IMR-90 (cell line): ENCODE results near the gene LRRC61. TPM values are rescaled to one million over a fixed set of nuclear protein-coding genes. Genes with fewer than 3 reads are reported as not detected.
"Not testable (repeated sequence)": the region's sequence is repeated elsewhere in the genome, so short reads cannot be mapped to it uniquely, and the experiment has no call there.

Source experiments
- ATAC-seq: fragments of 200-7000 bp; cut with Tn5 transposase; 2 replicates; pipeline ENCODE4 v1.9.1; 2020; ENCODE audit warnings: low read depth, mild to moderate bottlenecking, moderate library complexity
- BruUV-seq: library from RNA; stranded (reverse); fragments of 400-500 nt; replicated peaks from 2 replicates; lab custom pipeline; 2021; lab: Mats Ljungman, UMichigan
- CTCF ChIA-PET: fragments of 300-600 bp; formaldehyde crosslinking; extraction: SDS; loops from one replicate; lab custom pipeline; 2021; ENCODE audit warnings: antibody characterized with exemption; lab: Yijun Ruan, JAX
- POLR2A ChIA-PET: fragments of 300-600 bp; sonication (Branson Sonifier 250); formaldehyde crosslinking; loops from one replicate; lab custom pipeline; 2022; ENCODE audit warnings: antibody characterized with exemption; ENCODE audit not compliant: unreplicated experiment; lab: Charles Lee
- DNase-seq: peaks from one replicate; pipeline ENCODE4 v3.0.0; 2013
- H2AFZ ChIP-seq: replicated peaks from 2 replicates; pipeline ENCODE3; 2013; ENCODE audit warnings: low read length, mild to moderate bottlenecking; ENCODE audit not compliant: poor library complexity
- H2AK5ac ChIP-seq: 2 replicates; pipeline ENCODE4 v1.6.1; 2013; ENCODE audit warnings: low read depth, low read length, inconsistent platforms
- H2AK9ac ChIP-seq: replicated peaks from 2 replicates; pipeline ENCODE3; 2013; ENCODE audit warnings: mild to moderate bottlenecking, low read depth, low read length, moderate library complexity; ENCODE audit not compliant: poor library complexity
- H2BK120ac ChIP-seq: 2 replicates; pipeline ENCODE4 v1.6.1; 2013; ENCODE audit warnings: low read depth, low read length, inconsistent platforms
- H2BK15ac ChIP-seq: 3 replicates; pipeline ENCODE4 v1.6.1; 2013; ENCODE audit warnings: low read depth, low read length, inconsistent platforms
- H2BK20ac ChIP-seq: 2 replicates; pipeline ENCODE4 v1.6.1; 2013; ENCODE audit warnings: low read depth, mild to moderate bottlenecking, inconsistent platforms, low read length, moderate library complexity
- H2BK5ac ChIP-seq: 2 replicates; pipeline ENCODE4 v1.6.1; 2013; ENCODE audit warnings: mild to moderate bottlenecking, low read depth, low read length, inconsistent platforms; ENCODE audit not compliant: poor library complexity, severe bottlenecking
- H3K14ac ChIP-seq: replicated peaks from 2 replicates; pipeline ENCODE4 v1.6.1; 2013; ENCODE audit warnings: low read depth, low read length, inconsistent platforms
- H3K18ac ChIP-seq: 2 replicates; pipeline ENCODE4 v1.6.1; 2013; ENCODE audit warnings: low read depth, low read length, control low read depth
- H3K23ac ChIP-seq: 2 replicates; pipeline ENCODE4 v1.6.1; 2013; ENCODE audit warnings: low read depth, low read length, inconsistent platforms
- H3K27ac ChIP-seq: 2 replicates; pipeline ENCODE4 v1.5.1; 2013; ENCODE audit warnings: mild to moderate bottlenecking, control low read depth, low read length; ENCODE audit not compliant: insufficient read depth
- H3K27me3 ChIP-seq: 2 replicates; pipeline ENCODE4 v1.6.1; 2013; ENCODE audit warnings: low read length; ENCODE audit not compliant: control insufficient read depth, insufficient read depth
- H3K36me3 ChIP-seq: 2 replicates; pipeline ENCODE4 v1.6.1; 2013; ENCODE audit warnings: low read length, mixed read lengths; ENCODE audit not compliant: control insufficient read depth, insufficient read depth
- H3K4ac ChIP-seq: 2 replicates; pipeline ENCODE4 v1.6.1; 2013; ENCODE audit warnings: low read depth, low read length, inconsistent platforms
- H3K4me1 ChIP-seq: 2 replicates; pipeline ENCODE4 v1.6.1; 2013; ENCODE audit warnings: low read length, mixed read lengths; ENCODE audit not compliant: control insufficient read depth, insufficient read depth
- H3K4me2 ChIP-seq: 2 replicates; pipeline ENCODE4 v1.6.1; 2013; ENCODE audit warnings: low read depth, mild to moderate bottlenecking, control low read depth, low read length, moderate library complexity
- H3K4me3 ChIP-seq: 2 replicates; pipeline ENCODE4 v1.5.1; 2013; ENCODE audit warnings: low read depth, mild to moderate bottlenecking, control low read depth, low read length, moderate library complexity; ENCODE audit not compliant: insufficient read depth
- H3K56ac ChIP-seq: 2 replicates; pipeline ENCODE4 v1.6.1; 2013; ENCODE audit warnings: low read length, inconsistent platforms; ENCODE audit not compliant: insufficient read depth; ENCODE audit errors: extremely low read depth
- H3K79me1 ChIP-seq, 2 experiments: 2 replicates each; pipeline ENCODE4 v1.6.1; 2013; ENCODE audit warnings: low read length in 2 of 2, inconsistent platforms in 1 of 2, low read depth in 1 of 2
- H3K9ac ChIP-seq: 2 replicates; pipeline ENCODE4 v1.6.1; 2013; ENCODE audit warnings: low read depth, low read length, control low read depth
- H3K9me1 ChIP-seq: 2 replicates; pipeline ENCODE4 v1.6.1; 2013; ENCODE audit warnings: low read length, inconsistent platforms; ENCODE audit not compliant: insufficient read depth
- H3K9me3 ChIP-seq: 2 replicates; pipeline ENCODE4 v1.6.1; 2013; ENCODE audit warnings: low read length; ENCODE audit not compliant: control insufficient read depth, insufficient read depth
- H4K20me1 ChIP-seq: 2 replicates; pipeline ENCODE4 v1.6.1; 2013; ENCODE audit warnings: low read length, inconsistent platforms; ENCODE audit not compliant: insufficient read depth
- H4K5ac ChIP-seq: 2 replicates; pipeline ENCODE4 v1.6.1; 2013; ENCODE audit warnings: mild to moderate bottlenecking, low read depth, low read length, control low read depth
- H4K8ac ChIP-seq, 2 experiments: 2 replicates each; pipeline ENCODE4 v1.6.1; 2013; ENCODE audit warnings: low read depth in 2 of 2, low read length in 2 of 2, control low read depth in 1 of 2, inconsistent platforms in 1 of 2
- H4K91ac ChIP-seq: 2 replicates; pipeline ENCODE4 v1.6.1; 2013; ENCODE audit warnings: low read depth, low read length, inconsistent platforms; ENCODE audit not compliant: insufficient read depth
- WGBS, 2 experiments: methylation state at CpG; one replicate each; pipeline versions ENCODE4 v1.1.5 to v1.1.7; 2013; ENCODE audit warnings: missing lambda C conversion rate in 2 of 2; ENCODE audit not compliant: insufficient read length in 1 of 2; ENCODE audit errors: extremely low coverage in 2 of 2; 5-methylcytosine and 5-hydroxymethylcytosine counted together
- dilution Hi-C: fragments of 300-500 bp; cut with HindIII; formaldehyde crosslinking; loops from one replicate; pipeline ENCODE4 v1.14.3; 2018; ENCODE audit warnings: low sequenced_read_pairs; ENCODE audit not compliant: unreplicated experiment
- in situ Hi-C: fragments of 300-500 bp; cut with MboI; formaldehyde crosslinking; loops from 3 replicates; pipeline ENCODE4 v1.14.3; 2019; ENCODE audit warnings: low sequenced_read_pairs, inconsistent platforms, mixed read lengths
- intact Hi-C: fragments of 100-400 bp; cut with micrococcal nuclease; formaldehyde crosslinking; loops from 2 replicates; pipeline ENCODE4 v1.10.0; 2022
- polyA plus RNA-seq, 3 experiments: library from polyadenylated mRNA; depleted of rRNA; stranded (reverse); fragments of >200 nt; gene quantifications; 2 replicates each; pipeline ENCODE4 v1.2.3, GENCODE V29; 2012; ENCODE audit warnings: low replicate concordance in 1 of 3
- total RNA-seq: library from RNA; depleted of rRNA; stranded (reverse); fragments of >200 nt; gene quantifications from 2 replicates; pipeline ENCODE4 v1.2.3, GENCODE V29; 2012

Gene LRRC61
- total and polyA plus RNA-seq, 2 of the 4 experiments (the other 2 are of a cell fraction), result 0.07 TPM; not detected in 1

GRCh38 chr7:150295027-150295426 is 28.1 kb upstream of the LRRC61 start:
- DNase-seq, H2BK15ac ChIP-seq, H3K56ac ChIP-seq, H3K9me3 ChIP-seq, H2AFZ ChIP-seq, BruUV-seq, H3K4me3 ChIP-seq, H2AK9ac ChIP-seq, H2BK20ac ChIP-seq, H3K23ac ChIP-seq, dilution Hi-C loops, H3K4me1 ChIP-seq, CTCF ChIA-PET, H3K9me1 ChIP-seq, intact Hi-C loops, H3K79me1 ChIP-seq, H3K4me2 ChIP-seq, H3K27me3 ChIP-seq, POLR2A ChIA-PET, H4K8ac ChIP-seq, H2AK5ac ChIP-seq, H3K27ac ChIP-seq, H4K5ac ChIP-seq, H4K91ac ChIP-seq, H3K9ac ChIP-seq, H4K20me1 ChIP-seq, H3K14ac ChIP-seq, H3K18ac ChIP-seq, H2BK120ac ChIP-seq, H3K36me3 ChIP-seq, in situ Hi-C loops, H2BK5ac ChIP-seq, ATAC-seq, H3K4ac ChIP-seq: not testable (repeated sequence)
- no CpG with 5 or more reads among the region's 8 CpGs for WGBS, 2 experiments

- H4K5ac ChIP-seq, H2BK15ac ChIP-seq, H3K4me2 ChIP-seq, H3K9me1 ChIP-seq, H3K27me3 ChIP-seq, H4K91ac ChIP-seq, H3K4me1 ChIP-seq, H3K4me3 ChIP-seq, H2AK9ac ChIP-seq, H2BK20ac ChIP-seq, H3K4ac ChIP-seq, dilution Hi-C loops, DNase-seq, intact Hi-C loops, CTCF ChIA-PET, H4K20me1 ChIP-seq, H3K36me3 ChIP-seq, H3K14ac ChIP-seq, H2AFZ ChIP-seq, POLR2A ChIA-PET, H3K18ac ChIP-seq, H3K56ac ChIP-seq, H3K23ac ChIP-seq, H2BK5ac ChIP-seq, H3K79me1 ChIP-seq, H4K8ac ChIP-seq, H3K9ac ChIP-seq, H2BK120ac ChIP-seq, H3K27ac ChIP-seq, in situ Hi-C loops, H3K9me3 ChIP-seq, H2AK5ac ChIP-seq, BruUV-seq: not testable (repeated sequence)
- peak; percentile 85 for ATAC-seq
- WGBS, 2 experiments, result no CpG with 5 or more reads among the region's 8 CpGs
These were observed 27.5 kb upstream of the LRRC61 start for GRCh38 chr7:150295614-150296013.
